CD14-positive monocyte (primary cell): Measurements from ENCODE around the gene FAM13A. TPM values are rescaled to one million over a fixed set of nuclear protein-coding genes. Genes with fewer than 3 reads are reported as not detected.
A peak's percentile ranks its signal among the peaks of the same experiment; 100 is the strongest.

ENCODE experiments used
- DNase-seq, 3 donors: peaks; one replicate each; pipeline ENCODE4 v3.0.0-alpha.2; 2011 to 2022
- H2AFZ ChIP-seq: 2 replicates; pipeline ENCODE4 v1.6.0; 2012; ENCODE audit warnings: mild to moderate bottlenecking, low read depth, low read length, inconsistent platforms; ENCODE audit not compliant: insufficient read depth, poor library complexity, severe bottlenecking
- H3K27ac ChIP-seq, 2 donors: 1 replicate in 1 of 2; 2 replicates in 1 of 2; pipeline ENCODE4 v1.5.1; 2012 to 2013; ENCODE audit warnings: low read length in 2 of 2, control low read depth in 1 of 2, inconsistent platforms in 1 of 2, low read depth in 1 of 2, mild to moderate bottlenecking in 1 of 2
- H3K27me3 ChIP-seq, 2 donors: one replicate each; pipeline versions ENCODE4 v1.6.0 to v1.6.1; 2011 to 2013; ENCODE audit warnings: low read length in 2 of 2; ENCODE audit not compliant: control insufficient read depth in 2 of 2, insufficient read depth in 2 of 2
- H3K36me3 ChIP-seq, 2 donors: replicated peaks in 1 of 2; 1 replicate in 1 of 2; 2 replicates in 1 of 2; pipeline versions ENCODE4 v1.5.1 to v1.6.1; 2012 to 2013; ENCODE audit warnings: low read length in 2 of 2, control low read depth in 1 of 2, inconsistent platforms in 1 of 2, mild to moderate bottlenecking in 1 of 2; ENCODE audit not compliant: insufficient read depth in 2 of 2, control insufficient read depth in 1 of 2
- H3K4me1 ChIP-seq, 2 donors: 1 replicate in 1 of 2; 2 replicates in 1 of 2; pipeline versions ENCODE4 v1.5.1 to v1.6.1; 2012 to 2013; ENCODE audit warnings: low read length in 2 of 2, control low read depth in 1 of 2, inconsistent platforms in 1 of 2, mild to moderate bottlenecking in 1 of 2, moderate library complexity in 1 of 2; ENCODE audit not compliant: insufficient read depth in 2 of 2, control insufficient read depth in 1 of 2
- H3K4me2 ChIP-seq: replicated peaks from 2 replicates; pipeline ENCODE3; 2012; ENCODE audit warnings: low read length, moderate library complexity, mild to moderate bottlenecking; ENCODE audit not compliant: poor library complexity, severe bottlenecking; ENCODE audit errors: extremely low read depth
- H3K4me3 ChIP-seq, 3 experiments: fragments of 200-600 bp in 1 of 3; sonication (generic) in 1 of 3; replicated peaks in 1 of 3; 1 replicate in 2 of 3; 2 replicates in 1 of 3; pipeline ENCODE4 v1.5.1; 2011 to 2013; ENCODE audit warnings: low read length in 3 of 3, mild to moderate bottlenecking in 3 of 3, control low read depth in 2 of 3, low read depth in 2 of 3, inconsistent platforms in 1 of 3, moderate library complexity in 1 of 3
- H3K79me2 ChIP-seq: 2 replicates; pipeline ENCODE4 v1.6.0; 2012; ENCODE audit warnings: mild to moderate bottlenecking, control low read depth, inconsistent platforms, low read length, moderate library complexity; ENCODE audit not compliant: insufficient read depth
- H3K9ac ChIP-seq: 2 replicates; pipeline ENCODE4 v1.6.0; 2017; ENCODE audit warnings: low read length, mild to moderate bottlenecking; ENCODE audit not compliant: insufficient read depth, poor library complexity, severe bottlenecking
- H3K9me3 ChIP-seq, 2 donors: replicated peaks in 1 of 2; 1 replicate in 1 of 2; 2 replicates in 1 of 2; pipeline versions ENCODE4 v1.5.1 to v1.6.1; 2012 to 2013; ENCODE audit warnings: low read length in 2 of 2, control low read depth in 1 of 2; ENCODE audit not compliant: control insufficient read depth in 1 of 2, insufficient read depth in 1 of 2
- H4K20me1 ChIP-seq: 2 replicates; pipeline ENCODE4 v1.6.0; 2012; ENCODE audit warnings: mild to moderate bottlenecking, low read length, control low read depth, moderate library complexity; ENCODE audit not compliant: insufficient read depth
- H3K27ac Mint-ChIP-seq, 7 donors: one replicate each; pipeline ENCODE4 v1.8.0; 2020; ENCODE audit warnings: mild to moderate bottlenecking in 7 of 7, mixed read lengths in 7 of 7, moderate library complexity in 6 of 7, inconsistent platforms in 2 of 7
- H3K27me3 Mint-ChIP-seq, 3 donors: one replicate each; pipeline ENCODE4 v1.8.0; 2021 to 2022; ENCODE audit warnings: low read depth in 3 of 3, mild to moderate bottlenecking in 3 of 3, mixed read lengths in 3 of 3, moderate library complexity in 3 of 3, inconsistent platforms in 1 of 3
- H3K36me3 Mint-ChIP-seq, 2 donors: one replicate each; pipeline ENCODE4 v1.8.0; 2020; ENCODE audit warnings: mixed read lengths in 2 of 2, inconsistent platforms in 1 of 2, mild to moderate bottlenecking in 1 of 2
- H3K4me1 Mint-ChIP-seq: one replicate; pipeline ENCODE4 v1.8.0; 2020; ENCODE audit warnings: mild to moderate bottlenecking, mixed read lengths
- H3K4me3 Mint-ChIP-seq, 2 donors: one replicate each; pipeline ENCODE4 v1.8.0; 2020; ENCODE audit warnings: mild to moderate bottlenecking in 2 of 2, mixed read lengths in 2 of 2, moderate library complexity in 1 of 2
- H3K9me3 Mint-ChIP-seq, 7 donors: one replicate each; pipeline ENCODE4 v1.8.0; 2020 to 2022; ENCODE audit warnings: mixed read lengths in 7 of 7, mild to moderate bottlenecking in 6 of 7, moderate library complexity in 6 of 7, inconsistent platforms in 2 of 7
- CTCF ChIP-seq: fragments of 200-600 bp; IDR thresholded peaks from one replicate; pipeline ENCODE4 v1.8.0; 2022; ENCODE audit warnings: antibody characterized with exemption, mild to moderate bottlenecking
- WGBS: methylation state at CpG from one replicate; pipeline ENCODE4 v1.1.5; 2013; ENCODE audit warnings: missing lambda C conversion rate; ENCODE audit not compliant: insufficient coverage; 5-methylcytosine and 5-hydroxymethylcytosine counted together
- intact Hi-C, 2 donors: fragments of 100-400 bp; cut with micrococcal nuclease; formaldehyde crosslinking; loops; one replicate each; pipeline versions ENCODE4 v1.15.0 to v1.15.1; 2023
- polyA plus RNA-seq, 3 donors: library from polyadenylated mRNA; depleted of rRNA in 1 of 3; unstranded in 2 of 3; stranded (reverse) in 1 of 3; fragments of 300-500 nt in 2 of 3; fragments of >200 nt in 1 of 3; fragmentation: Illumina TruSeq in 2 of 3; gene quantifications; 1 replicate in 2 of 3; 2 replicates in 1 of 3; pipeline ENCODE4 v1.2.3, GENCODE V29; 2012 to 2021

Gene FAM13A
- polyA plus RNA-seq, 3 donors: 5.3 to 20.0 (median 6.5) TPM

DNA sequence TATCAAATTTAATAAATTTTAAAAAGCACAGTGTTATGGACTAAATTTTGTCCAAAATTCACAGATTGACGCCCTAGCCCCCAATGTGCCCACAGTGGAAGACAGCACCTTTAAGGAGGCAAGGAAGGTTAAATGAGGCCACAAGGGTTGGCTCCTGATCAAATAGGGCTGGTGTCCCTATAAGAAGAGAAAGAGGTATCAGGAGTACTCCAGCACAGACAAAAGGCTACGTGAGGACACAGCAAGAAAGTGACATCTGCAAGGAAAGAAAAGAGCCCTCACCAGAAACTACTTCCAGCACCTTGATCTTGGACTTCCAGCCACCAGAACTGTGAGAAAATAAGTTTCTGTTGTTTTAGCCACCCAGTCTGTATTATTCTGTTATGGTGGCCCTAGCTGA, 48.8 kb downstream of the FAM13A start:
- TF ChIP-seq CTCF: no peak
- no peak overlapping the region for H3K27ac Mint-ChIP-seq

DNA sequence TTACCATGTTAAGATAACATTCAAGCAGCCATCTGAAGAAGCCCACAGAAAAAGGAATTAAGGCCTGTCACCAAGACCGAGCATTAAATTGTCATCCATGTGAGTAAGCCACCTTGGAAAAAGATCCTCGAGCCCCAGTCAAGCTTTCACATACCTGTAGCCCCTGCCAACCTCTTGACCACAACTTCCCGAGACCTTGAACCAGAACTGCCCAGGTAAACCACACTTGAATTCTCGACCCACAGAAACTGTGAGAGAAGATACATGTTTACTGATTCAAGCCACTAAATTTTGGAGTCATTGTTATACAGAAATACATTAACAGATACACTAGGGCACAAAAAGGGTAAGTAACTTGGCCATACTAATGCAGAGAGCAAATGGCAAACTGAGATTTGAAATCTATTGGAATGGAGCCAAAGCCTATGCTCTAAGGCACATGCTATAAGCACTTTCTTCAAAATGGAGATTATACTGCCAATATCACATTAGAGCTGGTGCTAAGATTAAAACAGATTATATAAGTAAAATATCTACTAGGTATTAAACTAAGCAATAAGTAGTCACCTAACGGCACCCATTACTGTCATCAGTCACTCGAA, 49.5 kb downstream of the FAM13A start:
- Histone ChIP-seq H3K4me3 (no peak overlapping the region), H3K9ac (no peak overlapping the region), H3K4me2 (no peak overlapping the region), H4K20me1 (no peaks in the 10 kb centered on the region), H3K9me3 (no peaks in the 10 kb centered on the region), H3K27ac (no peak overlapping the region), H3K79me2 (no peaks in the 10 kb centered on the region), H3K36me3 (no peaks in the 10 kb centered on the region), H2AFZ (no peak overlapping the region), H3K4me1 (no peaks in the 10 kb centered on the region), H3K27me3 (no peaks in the 10 kb centered on the region)
- no peaks in the 10 kb centered on the region for H3K4me1 Mint-ChIP-seq
- H3K9me3 Mint-ChIP-seq: peaks cover 0 to 4% (median 0%) of the 10 kb centered on the region in 7 donors
- H3K27me3 Mint-ChIP-seq: peaks cover 0 to 2% (median 0%) of the 10 kb centered on the region in 3 donors
- WGBS: no CpG with 5 or more reads among the region's 6 CpGs
- H3K27ac Mint-ChIP-seq: no peak overlapping the region
- H3K36me3 Mint-ChIP-seq: no peaks in the 10 kb centered on the region
- TF ChIP-seq CTCF: no peak
- H3K4me3 Mint-ChIP-seq: no peak overlapping the region
- DNase-seq: no peak
- intact Hi-C loops: no loop called here

More for the DNA sequence above, 48.8 kb downstream of the FAM13A start:
- Histone ChIP-seq H2AFZ (peak overlapping the region; percentile 2), H3K27me3 (no peaks in the 10 kb centered on the region), H3K79me2 (no peaks in the 10 kb centered on the region), H3K9ac (no peak overlapping the region), H3K4me3 (no peak overlapping the region), H3K36me3 (no peaks in the 10 kb centered on the region), H3K4me2 (no peak overlapping the region), H3K27ac (no peak overlapping the region), H3K9me3 (no peaks in the 10 kb centered on the region), H4K20me1 (no peaks in the 10 kb centered on the region), H3K4me1 (no peaks in the 10 kb centered on the region)
- peaks cover 0 to 2% (median 0%) of the 10 kb centered on the region in 3 donors for H3K27me3 Mint-ChIP-seq
- no peak for DNase-seq
- peaks cover 0 to 4% (median 0%) of the 10 kb centered on the region in 7 donors for H3K9me3 Mint-ChIP-seq
- no CpG with 5 or more reads among the region's 2 CpGs for WGBS
- no peaks in the 10 kb centered on the region for H3K36me3 Mint-ChIP-seq
- H3K4me1 Mint-ChIP-seq: no peaks in the 10 kb centered on the region
- intact Hi-C loops: no loop called here
- H3K4me3 Mint-ChIP-seq: no peak overlapping the region
